GM12878 (cell line): Measurements from ENCODE around the gene SLAMF1. TPM values are rescaled to one million over a fixed set of nuclear protein-coding genes. Genes with fewer than 3 reads are reported as not detected.

Experiments used
- ATAC-seq: fragments of 200-7000 bp; cut with Tn5 transposase; 3 replicates; pipeline ENCODE4 v1.9.1; 2020; ENCODE audit warnings: mild to moderate bottlenecking, moderate library complexity
- BruUV-seq: library from RNA; stranded (reverse); fragments of 400-500 nt; replicated peaks from 2 replicates; lab custom pipeline; 2021; lab: Mats Ljungman, UMichigan
- CTCF ChIA-PET: fragments of 300-600 bp; sonication (Branson Sonifier 250); formaldehyde crosslinking; extraction: SDS; loops from one replicate; lab custom pipeline; 2021; ENCODE audit warnings: inconsistent platforms; lab: Yijun Ruan, JAX
- POLR2A ChIA-PET: fragments of 350-600 bp; formaldehyde crosslinking; extraction: SDS; loops from one replicate; lab custom pipeline; 2021; ENCODE audit warnings: inconsistent platforms; lab: Charles Lee
- RAD21 ChIA-PET: fragments of 300-600 bp; sonication (Branson Sonifier 250); formaldehyde crosslinking; loops from one replicate; lab custom pipeline; 2023; ENCODE audit warnings: antibody characterized with exemption; ENCODE audit not compliant: unreplicated experiment; lab: Charles Lee
- SMC1A ChIA-PET: fragments of 300-600 bp; sonication (Branson Sonifier 250); formaldehyde crosslinking; loops from one replicate; lab custom pipeline; 2023; ENCODE audit not compliant: unreplicated experiment, uncharacterized antibody; lab: Charles Lee
- DNase-seq: peaks from one replicate; pipeline ENCODE4 v3.0.0-alpha.2; 2011; ENCODE audit warnings: low read depth, low spot score
- FAIRE-seq: peaks from 3 replicates; lab custom pipeline; 2011; peaks lifted over from hg19 to GRCh38; lab: Jason Lieb, UNC
- H2AFZ ChIP-seq: 2 replicates; pipeline ENCODE4 v1.6.0; 2011; ENCODE audit warnings: low read depth, low read length, control low read depth; ENCODE audit not compliant: control insufficient read depth
- H3K27ac ChIP-seq: 2 replicates; pipeline ENCODE4 v1.5.1; 2011; ENCODE audit warnings: control low read depth; ENCODE audit not compliant: control insufficient read depth, insufficient read depth
- H3K27me3 ChIP-seq, 2 experiments: replicated peaks in 1 of 2; 2 replicates each; pipeline versions ENCODE4 v1.6.0 to v1.6.1; 2011; ENCODE audit warnings: low read length in 1 of 2; ENCODE audit not compliant: control insufficient read depth in 2 of 2, insufficient read depth in 2 of 2
- H3K36me3 ChIP-seq, 2 experiments: 2 replicates each; pipeline ENCODE4 v1.5.1; 2011; ENCODE audit warnings: low read length in 1 of 2; ENCODE audit not compliant: control insufficient read depth in 2 of 2, insufficient read depth in 2 of 2
- H3K4me1 ChIP-seq: 2 replicates; pipeline ENCODE4 v1.6.1; 2011; ENCODE audit warnings: mild to moderate bottlenecking, low read length, moderate library complexity, mixed read lengths; ENCODE audit not compliant: control insufficient read depth, insufficient read depth
- H3K4me2 ChIP-seq: 2 replicates; pipeline ENCODE4 v1.6.0; 2011; ENCODE audit warnings: control low read depth; ENCODE audit not compliant: control insufficient read depth, insufficient read depth
- H3K4me3 ChIP-seq: fragments of 200-600 bp; sonication (generic); 2 replicates; pipeline ENCODE4 v1.5.1; 2016
- H3K79me2 ChIP-seq: 2 replicates; pipeline ENCODE4 v1.6.0; 2011; ENCODE audit warnings: low read length; ENCODE audit not compliant: control insufficient read depth, insufficient read depth
- H3K9ac ChIP-seq: 2 replicates; pipeline ENCODE4 v1.8.0; 2011; ENCODE audit warnings: low read length, control low read depth, mixed read lengths; ENCODE audit not compliant: control insufficient read depth, insufficient read depth
- H3K9me3 ChIP-seq: replicated peaks from 3 replicates; pipeline ENCODE4 v1.5.1; 2011; ENCODE audit warnings: mild to moderate bottlenecking, low read length; ENCODE audit not compliant: control insufficient read depth, insufficient read depth
- H4K20me1 ChIP-seq: 2 replicates; pipeline ENCODE4 v1.6.0; 2011; ENCODE audit not compliant: control insufficient read depth, insufficient read depth
- BCLAF1 ChIP-seq: fragments of 450-650 bp; IDR thresholded peaks from 2 replicates; pipeline ENCODE4 v1.6.1; 2017; ENCODE audit warnings: antibody characterized with exemption, mild to moderate bottlenecking, moderate library complexity
- IKZF2 ChIP-seq, 2 experiments: fragments of 450-650 bp; IDR thresholded peaks; 2 replicates each; pipeline ENCODE4 v1.6.1; 2017; ENCODE audit warnings: mild to moderate bottlenecking in 2 of 2, moderate library complexity in 2 of 2
- JUNB ChIP-seq: IDR thresholded peaks from 2 replicates; pipeline ENCODE4 v1.6.1; 2016; ENCODE audit warnings: antibody characterized with exemption, mild to moderate bottlenecking
- KDM1A ChIP-seq: fragments of 200-600 bp; sonication (generic); IDR thresholded peaks from 2 replicates; pipeline ENCODE4 v1.6.1; 2016; ENCODE audit warnings: borderline replicate concordance
- KLF5 ChIP-seq: fragments of 450-650 bp; IDR thresholded peaks from 2 replicates; pipeline ENCODE4 v1.6.1; 2014; ENCODE audit warnings: mild to moderate bottlenecking; ENCODE audit not compliant: partially characterized antibody
- MEF2A ChIP-seq: IDR thresholded peaks from 2 replicates; pipeline ENCODE4 v1.6.1; 2011; ENCODE audit warnings: low read depth, mild to moderate bottlenecking, low read length, moderate library complexity; ENCODE audit not compliant: insufficient read depth
- PAX5 ChIP-seq: IDR thresholded peaks from 2 replicates; pipeline ENCODE4 v1.6.1; 2011; ENCODE audit warnings: low read depth, low read length, borderline replicate concordance
- PAX8 ChIP-seq: fragments of 450-650 bp; IDR thresholded peaks from 2 replicates; pipeline ENCODE4 v1.6.1; 2017; ENCODE audit warnings: mild to moderate bottlenecking, moderate library complexity
- RAD51 ChIP-seq: fragments of 450-650 bp; IDR thresholded peaks from 2 replicates; pipeline ENCODE4 v1.6.1; 2016; ENCODE audit warnings: moderate library complexity, mild to moderate bottlenecking, inconsistent platforms
- SMAD1 ChIP-seq: fragments of 450-650 bp; IDR thresholded peaks from 2 replicates; pipeline ENCODE4 v1.6.1; 2018; ENCODE audit warnings: mild to moderate bottlenecking, low read depth; ENCODE audit not compliant: partially characterized antibody
- SMAD5 ChIP-seq: IDR thresholded peaks from 2 replicates; pipeline ENCODE4 v1.6.1; 2016; ENCODE audit warnings: antibody characterized with exemption, low read depth
- WRNIP1 ChIP-seq: IDR thresholded peaks from 2 replicates; pipeline ENCODE4 v1.6.1; 2011; ENCODE audit warnings: low read depth, low read length, improper control_type of control experiment, borderline replicate concordance
- ZBED1 ChIP-seq: IDR thresholded peaks from 2 replicates; pipeline ENCODE4 v1.6.1; 2016; ENCODE audit warnings: borderline replicate concordance
- ZNF384 ChIP-seq: IDR thresholded peaks from 2 replicates; pipeline ENCODE4 v1.6.1; 2012; ENCODE audit warnings: low read depth, mild to moderate bottlenecking, low read length, improper control_type of control experiment, borderline replicate concordance
- WGBS: methylation state at CpG from one replicate; pipeline ENCODE4 v1.1.6; 2016; ENCODE audit warnings: low lambda C conversion rate; ENCODE audit not compliant: insufficient replicate concordance, insufficient coverage; ENCODE audit errors: missing lambda C conversion rate; 5-methylcytosine and 5-hydroxymethylcytosine counted together
- in situ Hi-C: fragments of 300-500 bp; cut with MboI; formaldehyde crosslinking; loops from 9 replicates; pipeline ENCODE4 v1.14.3; 2018; ENCODE audit warnings: mixed read lengths
- intact Hi-C: fragments of 100-400 bp; cut with micrococcal nuclease; formaldehyde crosslinking; loops from one replicate; pipeline ENCODE4 v1.14.2; 2022; ENCODE audit not compliant: unreplicated experiment
- polyA plus RNA-seq, 11 experiments: library from polyadenylated mRNA; depleted of rRNA in 4 of 11; unstranded in 6 of 11; stranded (reverse) in 5 of 11; fragments of >200 nt; fragmentation: Nextera tagmentation in 4 of 11; fragmentation: Illumina TruSeq in 1 of 11; extraction: Ambion mirVana in 4 of 11; extraction: Trizol in 1 of 11; gene quantifications; 1 replicate in 1 of 11; 2 replicates in 10 of 11; pipeline versions ENCODE4 v1.2.1 to v1.2.3, GENCODE V29; 2011 to 2016; ENCODE audit warnings: inconsistent platforms in 2 of 11, missing spikeins in 2 of 11, low read depth in 1 of 11
- total RNA-seq, 4 experiments: library from RNA; depleted of rRNA in 3 of 4; stranded (reverse); fragments of >200 nt in 3 of 4; fragmentation: Illumina TruSeq in 1 of 4; extraction: Trizol in 1 of 4; gene quantifications; 2 replicates each; pipeline versions ENCODE4 v1.2.1 to v1.2.3, GENCODE V29; 2013 to 2021
- TF ChIP-seq, protein P1 (sequence below): IDR thresholded peaks from 2 replicates; pipeline ENCODE4 v1.6.1; 2012; ENCODE audit warnings: low read length, inconsistent platforms
- TF ChIP-seq, protein P2 (sequence below): fragments of 150-350 bp; IDR thresholded peaks from 2 replicates; pipeline ENCODE4 v1.6.1; 2014; ENCODE audit warnings: mild to moderate bottlenecking, low read depth, low read length

SLAMF1 gene
- total and polyA plus RNA-seq, 10 of the 15 experiments (the other 5 are each of a cell fraction or from before 2014, with no cell fraction given) = 87.3 to 260 (median 131) TPM

DNA sequence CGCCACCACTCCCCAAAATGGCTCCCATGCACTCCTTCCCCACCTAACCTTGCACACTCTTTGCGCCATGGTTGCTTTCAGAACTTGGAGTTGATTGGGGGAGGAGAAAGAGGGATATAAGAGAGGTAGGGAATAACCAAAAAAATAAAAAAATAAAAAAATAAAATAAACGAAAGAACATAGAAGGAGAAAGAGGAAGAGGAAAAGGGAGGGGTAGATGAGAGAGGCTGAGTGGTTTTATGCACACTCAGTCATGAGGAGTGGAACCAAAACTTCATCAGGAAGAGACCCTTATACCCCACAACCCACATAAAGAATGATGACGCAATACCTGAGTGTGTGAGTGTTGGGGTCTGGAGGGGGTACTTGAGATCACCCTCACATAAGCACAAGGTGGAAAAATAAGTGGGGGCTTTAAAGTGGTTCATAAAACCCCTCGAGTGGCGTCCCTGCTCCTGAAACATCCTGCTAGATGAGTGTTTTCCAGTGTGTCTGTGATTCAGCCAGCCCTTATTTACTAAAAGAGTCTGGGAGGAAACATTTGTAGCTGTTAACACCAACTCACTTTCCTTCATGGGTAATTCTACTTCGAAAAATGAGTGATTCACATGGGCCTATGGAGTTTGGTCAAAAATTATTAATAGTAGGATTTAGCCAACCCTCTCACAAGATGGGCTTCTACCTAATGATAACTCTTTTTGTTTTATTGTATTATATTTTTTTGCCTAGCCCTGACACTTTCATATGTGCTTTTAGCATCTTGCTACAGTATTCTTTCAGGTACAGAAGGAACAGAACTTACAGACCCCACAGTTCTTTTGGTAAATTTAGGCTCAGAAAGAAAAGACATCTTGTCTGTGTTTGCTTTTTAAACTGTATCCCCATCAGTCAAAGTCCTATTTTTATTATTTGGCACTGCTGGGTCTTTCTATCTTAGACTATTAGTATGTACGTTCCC lies 5.2 kb downstream of the SLAMF1 start:
- intact Hi-C loops = no loop called here
- ChIA-PET CTCF (interaction anchor here (0.6 to 1.9 kb wide), 10 partner anchors 7 to 40 kb away, joined by 3 to 8 read pairs (median 4); no protein-coding TSS in a partner anchor), POLR2A (interaction anchor here (0.7 to 7.6 kb wide), 11 partner anchors 12 to 67 kb away, joined by 3 to 68 read pairs (median 5); no protein-coding TSS in a partner anchor), SMC1A (interaction anchor here (1.2 to 10.8 kb wide), 12 partner anchors 9 to 211 kb away, joined by 3 to 259 read pairs (median 10); no protein-coding TSS in a partner anchor), RAD21 (interaction anchor here (0.6 to 10.9 kb wide), 13 partner anchors 12 to 125 kb away, joined by 3 to 194 read pairs (median 8); no protein-coding TSS in a partner anchor)
- Histone ChIP-seq H4K20me1 (no peaks in the 10 kb centered on the region), H3K4me3 (peak overlapping the region; percentile 95), H3K79me2 (peaks cover 98% of the 10 kb centered on the region), H3K9me3 (no peaks in the 10 kb centered on the region), H3K27me3 (no peaks in the 10 kb centered on the region), H2AFZ (no peak overlapping the region), H3K27ac (peak overlapping the region; percentile 95), H3K4me2 (peak overlapping the region; percentile 96), H3K36me3 (peaks cover 4 to 32% of the 10 kb centered on the region in 2 experiments; a peak in 3 of 4 replicates), H3K4me1 (peaks cover 45% of the 10 kb centered on the region), H3K9ac (peak overlapping the region; percentile 99)
- DNase-seq (no peak), FAIRE-seq (no peak), ATAC-seq (peak; percentile 34)
- TSS peak; percentile 59 for BruUV-seq
- 22% methylated on average over 8 of the region's 8 CpGs for WGBS
- in situ Hi-C loops = no loop called here
- TF ChIP-seq IKZF2 (IDR thresholded peaks at IDR 0.05) = peak in 1 of 2 experiments; percentile 62; a peak in 3 of 4 replicates
- TF ChIP-seq SMAD1 = peak; percentile 71
- TF ChIP-seq KLF5 = no peak
- TF ChIP-seq, protein P1, sequence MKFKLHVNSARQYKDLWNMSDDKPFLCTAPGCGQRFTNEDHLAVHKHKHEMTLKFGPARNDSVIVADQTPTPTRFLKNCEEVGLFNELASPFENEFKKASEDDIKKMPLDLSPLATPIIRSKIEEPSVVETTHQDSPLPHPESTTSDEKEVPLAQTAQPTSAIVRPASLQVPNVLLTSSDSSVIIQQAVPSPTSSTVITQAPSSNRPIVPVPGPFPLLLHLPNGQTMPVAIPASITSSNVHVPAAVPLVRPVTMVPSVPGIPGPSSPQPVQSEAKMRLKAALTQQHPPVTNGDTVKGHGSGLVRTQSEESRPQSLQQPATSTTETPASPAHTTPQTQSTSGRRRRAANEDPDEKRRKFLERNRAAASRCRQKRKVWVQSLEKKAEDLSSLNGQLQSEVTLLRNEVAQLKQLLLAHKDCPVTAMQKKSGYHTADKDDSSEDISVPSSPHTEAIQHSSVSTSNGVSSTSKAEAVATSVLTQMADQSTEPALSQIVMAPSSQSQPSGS = peak; percentile 14
- no peak for TF ChIP-seq ZNF384
- no peak for TF ChIP-seq BCLAF1
- TF ChIP-seq PAX8 = peak; percentile 52; the same call in 1 of the 2 replicates
- 0 out of 2 replicates have a peak, but pooled peaks have one; percentile 57 for TF ChIP-seq WRNIP1
- TF ChIP-seq JUNB = peak; percentile 31; the same call in 1 of the 2 replicates
- TF ChIP-seq PAX5 = no peak
- no peak for TF ChIP-seq SMAD5
- TF ChIP-seq, protein P2, sequence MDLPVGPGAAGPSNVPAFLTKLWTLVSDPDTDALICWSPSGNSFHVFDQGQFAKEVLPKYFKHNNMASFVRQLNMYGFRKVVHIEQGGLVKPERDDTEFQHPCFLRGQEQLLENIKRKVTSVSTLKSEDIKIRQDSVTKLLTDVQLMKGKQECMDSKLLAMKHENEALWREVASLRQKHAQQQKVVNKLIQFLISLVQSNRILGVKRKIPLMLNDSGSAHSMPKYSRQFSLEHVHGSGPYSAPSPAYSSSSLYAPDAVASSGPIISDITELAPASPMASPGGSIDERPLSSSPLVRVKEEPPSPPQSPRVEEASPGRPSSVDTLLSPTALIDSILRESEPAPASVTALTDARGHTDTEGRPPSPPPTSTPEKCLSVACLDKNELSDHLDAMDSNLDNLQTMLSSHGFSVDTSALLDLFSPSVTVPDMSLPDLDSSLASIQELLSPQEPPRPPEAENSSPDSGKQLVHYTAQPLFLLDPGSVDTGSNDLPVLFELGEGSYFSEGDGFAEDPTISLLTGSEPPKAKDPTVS = no peak
- no peak for TF ChIP-seq RAD51
- TF ChIP-seq MEF2A = no peak
- TF ChIP-seq ZBED1 = no peak; the same call in 1 of the 2 replicates
- TF ChIP-seq KDM1A = no peak
